ENCODE measurements around the gene DRGX.

DRGX gene

GRCh38 chr10:49407552-49408137, 11.8 kb upstream of the DRGX start:
- DNase-seq: peak; percentile 88

GRCh38 chr10:49407151-49407550, 11.3 kb upstream of the DRGX start:
- DNase-seq: no peak

- no peak for DNase-seq
Observed at GRCh38 chr10:49404321-49404878, 8.5 kb upstream of the DRGX start.

- no peak for DNase-seq
Observed at GRCh38 chr10:49403363-49403762, 7.5 kb upstream of the DRGX start.

GRCh38 chr10:49400365-49400764, 4.5 kb upstream of the DRGX start:
- no peak for DNase-seq

GRCh38 chr10:49398986-49399385, 3.1 kb upstream of the DRGX start:
- no peak for DNase-seq

GRCh38 chr10:49398000-49398861, 2.3 kb upstream of the DRGX start:
- peak; percentile 80 for DNase-seq

GRCh38 chr10:49397036-49397999, 1.4 kb upstream of the DRGX start:
- no peak for DNase-seq

GRCh38 chr10:49396666-49396999, 744 bp upstream of the DRGX start:
- DNase-seq: no peak

- no peak for DNase-seq
Observed at GRCh38 chr10:49394933-49395740, 752 bp downstream of the DRGX start.

- DNase-seq: no peak
Observed at GRCh38 chr10:49393757-49394156, 2.1 kb downstream of the DRGX start.

GRCh38 chr10:49393301-49393700, 2.6 kb downstream of the DRGX start:
- DNase-seq: no peak

- no peak for DNase-seq
Observed at GRCh38 chr10:49389361-49389933, 6.4 kb downstream of the DRGX start.

- DNase-seq: no peak
Observed at GRCh38 chr10:49388161-49388560, 7.7 kb downstream of the DRGX start.

- DNase-seq: no peak
Observed at GRCh38 chr10:49387071-49387470, 8.8 kb downstream of the DRGX start.

- no peak for DNase-seq
Observed at GRCh38 chr10:49385939-49386922, 9.7 kb downstream of the DRGX start.

GRCh38 chr10:49384268-49384953, 11.5 kb downstream of the DRGX start:
- DNase-seq: no peak

- no peak for DNase-seq
Observed at GRCh38 chr10:49383853-49384252, 12.0 kb downstream of the DRGX start.

- peak; percentile 26 for DNase-seq
Observed at GRCh38 chr10:49382826-49383225, 13.1 kb downstream of the DRGX start.

GRCh38 chr10:49382226-49382625, 13.7 kb downstream of the DRGX start:
- DNase-seq: no peak
